ENCODE data around the gene TECRL.

TECRL gene

GRCh38 chr4:64353904-64354303, 55.3 kb downstream of the TECRL start:
- H3K36me3 ChIP-seq (ENCODE audit: insufficient read depth), result no peaks in the 10 kb centered on the region
- H3K9ac ChIP-seq, result no peak overlapping the region
- H4K20me1 ChIP-seq (ENCODE audit: insufficient read depth), result no peaks in the 10 kb centered on the region
- no peak overlapping the region for H3K4me2 ChIP-seq
- H2AFZ ChIP-seq (ENCODE audit: low read depth), result no peak overlapping the region
- no peaks in the 10 kb centered on the region for H3K79me2 ChIP-seq (ENCODE audit: insufficient read depth, low read depth)
- H3K27ac ChIP-seq, result no peak overlapping the region
- no peaks in the 10 kb centered on the region for H3K4me1 ChIP-seq (ENCODE audit: low read depth, poor library complexity, severe bottlenecking)
- TF ChIP-seq CTCF (conservative IDR thresholded peaks at IDR 0.05; ENCODE audit: low read depth, low read length), result no peak
- no peak overlapping the region for H3K4me3 ChIP-seq (IDR thresholded peaks at IDR 0.05; ENCODE audit: insufficient read depth, low read depth, low read length)
- H3K27me3 ChIP-seq (ENCODE audit: insufficient read depth, low read depth), result no peaks in the 10 kb centered on the region

- Histone ChIP-seq H2AFZ (ENCODE audit: low read depth) (peak overlapping the region; percentile 68; the same call in 1 of the 2 replicates), H3K4me2 (peak overlapping the region; percentile 40), H3K4me3 (IDR thresholded peaks at IDR 0.05; ENCODE audit: insufficient read depth, low read depth, low read length) (no peak overlapping the region), H3K9ac (peak overlapping the region; percentile 28; the same call in 1 of the 2 replicates), H3K27ac (peak overlapping the region; percentile 74), H3K27me3 (ENCODE audit: insufficient read depth, low read depth) (no peaks in the 10 kb centered on the region), H3K36me3 (ENCODE audit: insufficient read depth) (no peaks in the 10 kb centered on the region), H3K4me1 (ENCODE audit: low read depth, poor library complexity, severe bottlenecking) (peaks cover 32% of the 10 kb centered on the region), H4K20me1 (ENCODE audit: insufficient read depth) (no peaks in the 10 kb centered on the region), H3K79me2 (ENCODE audit: insufficient read depth, low read depth) (no peaks in the 10 kb centered on the region)
- no peak for TF ChIP-seq CTCF (conservative IDR thresholded peaks at IDR 0.05; ENCODE audit: low read depth, low read length)
Observed at GRCh38 chr4:64341711-64342110, 67.5 kb downstream of the TECRL start.

GRCh38 chr4:64340218-64341110, 68.8 kb downstream of the TECRL start:
- Histone ChIP-seq H3K9ac (no peak overlapping the region), H3K4me1 (ENCODE audit: low read depth, poor library complexity, severe bottlenecking) (peaks cover 32% of the 10 kb centered on the region), H2AFZ (ENCODE audit: low read depth) (peak overlapping the region; percentile 68; the same call in 1 of the 2 replicates), H3K4me2 (peak overlapping the region; percentile 40; the same call in 1 of the 2 replicates), H4K20me1 (ENCODE audit: insufficient read depth) (no peaks in the 10 kb centered on the region), H3K36me3 (ENCODE audit: insufficient read depth) (no peaks in the 10 kb centered on the region), H3K27ac (peak overlapping the region; percentile 74; the same call in 1 of the 2 replicates), H3K79me2 (ENCODE audit: insufficient read depth, low read depth) (no peaks in the 10 kb centered on the region), H3K27me3 (ENCODE audit: insufficient read depth, low read depth) (no peaks in the 10 kb centered on the region), H3K4me3 (IDR thresholded peaks at IDR 0.05; ENCODE audit: insufficient read depth, low read depth, low read length) (no peak overlapping the region)
- TF ChIP-seq CTCF (conservative IDR thresholded peaks at IDR 0.05; ENCODE audit: low read depth, low read length), result no peak

GRCh38 chr4:64334964-64335363, 74.3 kb downstream of the TECRL start:
- H3K4me3 ChIP-seq (IDR thresholded peaks at IDR 0.05; ENCODE audit: insufficient read depth, low read depth, low read length), result no peak overlapping the region
- no peaks in the 10 kb centered on the region for H3K27me3 ChIP-seq (ENCODE audit: insufficient read depth, low read depth)
- H2AFZ ChIP-seq (ENCODE audit: low read depth), result no peak overlapping the region
- H3K4me2 ChIP-seq, result no peak overlapping the region
- no peak overlapping the region for H3K27ac ChIP-seq
- H3K36me3 ChIP-seq (ENCODE audit: insufficient read depth), result no peaks in the 10 kb centered on the region
- no peaks in the 10 kb centered on the region for H4K20me1 ChIP-seq (ENCODE audit: insufficient read depth)
- no peaks in the 10 kb centered on the region for H3K79me2 ChIP-seq (ENCODE audit: insufficient read depth, low read depth)
- H3K9ac ChIP-seq, result no peak overlapping the region
- no peak for TF ChIP-seq CTCF (conservative IDR thresholded peaks at IDR 0.05; ENCODE audit: low read depth, low read length)
- peaks cover 2% of the 10 kb centered on the region for H3K4me1 ChIP-seq (ENCODE audit: low read depth, poor library complexity, severe bottlenecking)
